Stimulated activated naive CD4-positive, alpha-beta T cell treated with Interleukin-2 at 50 U/mL for 16 hours (primary cell): ENCODE results near the gene GNPTG.
A peak's percentile ranks its signal among the peaks of the same experiment; 100 is the strongest.

ENCODE experiments used
- DNase-seq: peaks from one replicate; lab custom pipeline; 2025; lab: John Stamatoyannopoulos, UW

The GNPTG gene

DNA sequence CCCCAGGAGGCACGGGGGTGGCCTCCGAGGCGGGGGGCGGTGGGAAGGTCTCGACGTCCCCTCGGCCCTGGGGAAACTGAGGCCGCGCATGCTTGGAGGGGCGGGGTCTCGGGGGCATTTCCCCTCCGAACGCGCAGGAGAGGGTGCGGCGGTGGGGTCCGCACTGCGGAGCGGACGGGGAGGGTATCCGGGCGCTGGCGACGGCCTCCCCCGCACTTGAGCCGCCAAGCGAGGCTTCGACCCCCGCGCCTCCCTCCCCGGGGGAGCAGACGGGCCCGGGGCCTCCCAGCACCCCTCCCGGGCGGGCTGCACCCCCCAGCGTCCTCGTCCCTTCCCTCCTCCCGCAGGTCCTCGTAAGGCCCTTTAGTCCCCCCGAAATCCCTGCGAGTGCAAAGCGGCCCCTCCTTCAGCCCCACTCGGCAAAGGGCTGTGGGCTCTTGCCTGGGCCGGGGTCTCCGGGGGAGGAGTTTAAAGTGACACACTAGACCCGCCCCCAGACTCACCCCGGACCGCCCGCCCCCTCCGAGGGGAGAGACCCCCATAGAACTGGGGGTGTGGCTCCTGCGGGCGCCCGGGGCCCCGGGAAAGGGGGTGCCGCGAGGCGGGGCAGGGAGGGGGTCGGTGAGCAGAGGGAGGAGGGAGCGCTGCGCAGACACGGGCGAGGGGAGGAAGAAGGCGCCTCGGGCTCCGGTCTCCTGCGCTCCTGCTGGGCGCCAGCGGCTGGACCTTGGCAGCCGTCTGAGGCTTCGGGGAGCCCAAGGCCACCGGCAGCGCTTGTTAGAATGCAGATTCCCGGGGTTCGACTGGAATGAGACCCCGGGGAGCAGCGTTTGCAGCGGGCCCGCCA is 17.7 kb upstream of the GNPTG start:
- DNase-seq = no peak

DNA sequence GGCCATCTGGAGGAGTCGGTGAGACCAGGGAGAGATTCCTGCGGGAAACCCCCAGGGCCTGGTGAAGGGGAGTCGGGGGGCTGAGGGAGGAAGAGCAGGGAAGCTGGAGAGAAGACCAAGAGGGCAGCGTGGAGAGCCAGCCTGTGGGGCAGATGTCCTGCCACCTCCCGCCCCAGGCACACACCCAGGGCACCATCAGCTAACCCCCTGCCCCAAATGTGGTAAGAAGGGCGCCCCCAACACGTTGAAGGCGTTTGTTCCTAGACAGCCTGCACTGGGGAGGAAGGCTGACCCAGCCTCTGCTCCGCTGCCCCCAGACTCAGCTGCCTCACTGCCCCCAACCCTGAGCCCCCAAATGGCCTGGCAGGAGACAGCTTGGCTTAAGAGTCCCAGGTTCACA is 17.0 kb upstream of the GNPTG start:
- DNase-seq = no peak

DNA sequence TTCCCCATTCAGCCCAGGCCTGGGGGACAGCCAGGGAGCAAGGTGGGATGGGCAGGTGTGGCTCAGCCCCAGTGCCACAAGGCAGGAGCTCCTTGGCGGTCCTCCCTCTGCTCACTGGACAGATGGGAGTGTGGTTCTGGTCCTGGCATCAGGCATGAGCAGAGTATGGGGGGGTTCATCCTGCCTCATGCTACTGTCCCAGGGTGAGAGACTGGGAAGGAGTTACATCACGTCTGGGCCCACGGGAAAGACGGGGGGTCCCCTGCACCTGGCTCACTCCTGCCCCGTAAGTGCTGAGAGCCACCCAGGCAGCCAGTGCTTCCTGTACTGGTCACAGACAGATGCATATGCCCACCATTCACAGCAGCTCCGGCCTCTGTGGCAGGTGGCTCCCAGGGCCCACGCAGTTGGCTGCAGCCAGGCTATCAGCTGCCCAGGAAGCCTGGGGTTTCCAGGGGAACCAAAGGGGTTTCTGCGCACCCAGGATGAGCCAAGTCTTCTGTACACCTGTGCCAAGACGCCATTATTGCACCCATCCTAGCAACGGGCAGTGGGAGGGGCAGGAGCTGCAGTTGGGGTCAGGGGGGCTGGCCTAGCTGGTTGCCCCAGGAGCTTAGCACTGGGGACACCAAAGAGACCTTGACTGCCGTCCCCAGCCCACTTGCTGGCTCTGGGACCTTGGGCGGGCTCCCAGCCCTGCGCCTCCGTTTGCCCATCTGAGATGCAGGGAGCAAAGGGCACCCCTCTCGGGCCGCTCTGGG is 16.3 kb upstream of the GNPTG start:
- DNase-seq = no peak

DNA sequence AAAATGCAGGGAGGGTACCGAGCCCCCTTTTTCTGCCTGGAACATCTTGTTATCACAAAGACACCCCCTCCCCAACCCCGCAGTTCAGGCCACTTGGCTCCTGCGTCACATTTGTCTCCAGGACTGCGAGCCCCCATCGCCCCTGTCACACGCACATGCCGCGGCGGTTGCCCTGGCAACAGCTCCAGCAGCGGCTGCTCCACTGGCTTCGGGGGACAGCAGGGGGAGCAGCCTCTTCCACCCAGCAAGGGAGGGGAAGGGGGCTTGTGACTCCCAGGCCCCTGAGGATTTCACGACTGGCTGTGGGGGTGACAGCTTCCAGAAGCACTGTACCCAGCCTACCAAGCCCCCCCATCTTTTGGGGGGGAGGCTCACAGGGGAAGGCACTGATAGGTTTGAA is 15.7 kb upstream of the GNPTG start:
- DNase-seq = no peak

DNA sequence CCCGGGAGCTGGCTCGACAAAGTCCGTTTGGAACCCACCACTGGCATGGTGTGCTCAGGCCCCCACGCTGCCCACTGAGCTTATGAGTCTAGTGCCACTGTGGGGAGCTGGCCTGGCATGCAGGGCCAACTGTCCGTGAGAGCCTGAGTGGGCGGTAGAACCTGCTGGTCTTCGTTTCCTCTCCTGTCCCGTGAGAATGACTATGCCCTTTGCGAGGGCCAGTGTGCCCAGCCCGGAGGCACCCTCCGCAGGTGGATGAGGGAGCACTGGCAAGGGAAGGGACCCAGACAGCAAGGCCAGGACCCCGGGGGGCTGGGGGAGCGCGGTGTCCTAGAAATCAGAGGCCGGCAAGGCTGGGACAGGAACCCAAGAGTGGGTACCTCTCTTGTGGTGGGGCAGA is 15.1 kb upstream of the GNPTG start:
- no peak for DNase-seq

DNA sequence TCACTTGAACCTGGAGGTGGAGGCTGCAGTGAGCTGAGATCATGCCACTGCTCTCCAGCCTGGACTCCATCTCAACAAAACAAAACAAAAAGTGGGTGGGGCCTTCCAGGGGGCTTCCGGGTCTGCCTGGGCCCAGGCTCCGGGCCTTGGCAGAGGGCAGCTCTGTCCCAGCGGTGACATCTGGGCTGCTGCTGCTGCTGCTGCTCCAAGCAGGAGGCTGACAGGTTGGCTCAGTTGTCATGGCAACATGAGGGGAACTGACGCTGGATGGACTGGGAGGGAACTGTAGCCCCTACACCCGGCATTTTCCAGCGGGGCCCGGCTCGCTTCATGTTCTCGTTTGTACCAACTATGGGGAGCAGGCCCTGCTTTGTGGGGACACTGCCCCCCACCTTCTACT is 14.2 kb upstream of the GNPTG start:
- DNase-seq = no peak

DNA sequence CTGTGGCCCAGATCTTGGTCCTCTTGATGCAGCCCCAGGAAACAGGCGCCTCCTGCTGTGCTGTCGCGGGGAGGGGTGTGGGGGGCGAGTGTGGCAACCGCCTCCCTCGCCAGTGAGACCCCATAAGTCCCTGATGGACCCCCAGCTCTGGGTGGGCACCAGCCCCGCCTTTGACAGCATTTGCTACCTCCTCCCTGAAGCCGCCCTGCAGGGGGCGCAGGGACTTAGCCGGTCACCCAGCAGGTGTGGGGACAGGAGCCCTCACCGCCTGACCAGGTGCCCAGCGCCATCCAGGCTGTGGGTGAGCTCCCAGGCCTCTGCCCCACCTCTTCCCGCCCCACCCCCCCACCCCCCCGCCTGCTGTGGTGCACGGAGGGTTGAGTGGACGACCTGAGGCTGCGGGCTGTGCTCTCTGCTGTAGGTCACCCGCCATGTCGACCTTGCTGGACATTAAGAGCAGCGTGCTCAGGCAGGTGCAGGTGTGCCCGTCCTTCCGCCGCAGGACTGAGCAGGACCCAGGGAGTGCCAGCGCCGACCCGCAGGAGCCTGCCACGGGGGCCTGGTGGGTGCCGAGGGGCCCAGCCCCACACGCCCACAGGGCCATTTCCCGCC is 13.5 kb upstream of the GNPTG start:
- no peak for DNase-seq

DNA sequence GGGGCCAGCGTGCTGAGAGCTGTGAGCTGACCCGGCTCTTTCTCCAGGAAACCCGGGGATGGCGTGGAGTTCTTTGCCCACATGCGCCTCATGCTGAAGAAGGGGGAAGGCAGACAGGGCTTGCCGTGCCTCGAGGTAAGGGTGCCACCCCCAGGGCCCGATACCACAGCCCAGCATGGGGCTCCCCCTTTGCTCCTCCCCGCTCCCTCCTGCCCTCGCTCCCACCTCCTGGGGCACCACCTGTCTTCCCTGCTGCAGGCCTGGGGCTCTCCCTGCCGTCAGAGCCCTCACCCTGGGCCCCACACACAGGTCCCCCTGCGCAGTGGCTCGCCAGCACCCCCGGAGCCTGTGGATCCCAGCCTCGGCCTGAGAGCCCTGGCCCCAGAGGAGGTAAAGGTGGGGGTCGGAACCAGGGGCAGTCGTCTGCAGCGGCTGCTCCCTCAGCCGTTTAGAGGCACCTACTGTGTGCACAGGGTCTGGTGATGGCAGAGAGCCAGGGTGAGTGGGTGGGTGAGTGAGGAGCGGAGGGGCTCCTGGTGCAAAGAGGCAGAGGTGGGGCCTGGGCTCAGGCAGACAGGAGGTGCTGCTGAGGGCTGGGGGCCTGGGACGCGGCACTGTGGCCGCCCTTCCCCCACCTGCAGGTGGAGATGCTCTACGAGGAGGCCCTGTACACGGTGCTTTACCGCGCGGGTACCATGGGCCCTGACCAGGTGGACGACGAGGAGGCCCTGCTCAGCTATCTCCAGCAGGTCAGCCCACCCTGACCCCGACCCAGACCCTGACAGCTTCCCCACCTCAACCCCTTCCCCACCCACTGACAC is 12.7 kb upstream of the GNPTG start:
- no peak for DNase-seq

DNA sequence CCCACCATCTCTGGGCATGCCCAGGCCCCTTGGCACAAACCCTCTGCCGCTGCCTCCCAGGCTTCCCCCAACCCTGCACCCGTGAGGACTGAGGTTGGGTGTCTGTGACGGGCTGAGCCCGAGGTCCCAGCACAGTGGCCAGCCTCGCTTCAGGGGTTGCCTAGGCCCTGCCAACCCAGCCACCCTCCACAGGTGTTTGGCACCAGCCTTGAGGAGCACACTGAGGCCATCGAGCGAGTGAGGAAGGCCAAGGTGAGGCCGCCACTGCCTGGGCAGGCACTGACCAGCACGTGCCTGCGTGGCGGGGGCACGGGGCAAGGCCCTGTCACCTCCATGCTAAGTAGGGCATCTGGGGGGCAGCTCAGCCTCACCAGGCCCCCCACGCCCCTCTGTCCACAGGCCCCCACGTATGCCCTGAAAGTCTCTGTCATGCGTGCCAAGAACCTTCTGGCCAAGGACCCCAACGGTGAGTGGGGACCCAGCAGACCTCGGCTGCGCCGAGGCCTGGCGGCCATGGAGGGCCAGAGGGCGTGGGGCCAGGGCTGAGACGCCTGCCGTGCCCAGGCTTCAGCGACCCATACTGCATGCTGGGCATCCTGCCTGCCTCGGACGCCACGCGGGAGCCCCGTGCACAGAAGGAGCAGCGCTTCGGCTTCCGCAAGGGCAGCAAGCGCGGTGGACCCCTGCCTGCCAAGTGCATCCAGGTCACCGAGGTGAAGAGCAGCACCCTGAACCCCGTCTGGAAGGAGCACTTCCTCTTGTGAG is 10.8 kb upstream of the GNPTG start:
- no peak for DNase-seq

DNA sequence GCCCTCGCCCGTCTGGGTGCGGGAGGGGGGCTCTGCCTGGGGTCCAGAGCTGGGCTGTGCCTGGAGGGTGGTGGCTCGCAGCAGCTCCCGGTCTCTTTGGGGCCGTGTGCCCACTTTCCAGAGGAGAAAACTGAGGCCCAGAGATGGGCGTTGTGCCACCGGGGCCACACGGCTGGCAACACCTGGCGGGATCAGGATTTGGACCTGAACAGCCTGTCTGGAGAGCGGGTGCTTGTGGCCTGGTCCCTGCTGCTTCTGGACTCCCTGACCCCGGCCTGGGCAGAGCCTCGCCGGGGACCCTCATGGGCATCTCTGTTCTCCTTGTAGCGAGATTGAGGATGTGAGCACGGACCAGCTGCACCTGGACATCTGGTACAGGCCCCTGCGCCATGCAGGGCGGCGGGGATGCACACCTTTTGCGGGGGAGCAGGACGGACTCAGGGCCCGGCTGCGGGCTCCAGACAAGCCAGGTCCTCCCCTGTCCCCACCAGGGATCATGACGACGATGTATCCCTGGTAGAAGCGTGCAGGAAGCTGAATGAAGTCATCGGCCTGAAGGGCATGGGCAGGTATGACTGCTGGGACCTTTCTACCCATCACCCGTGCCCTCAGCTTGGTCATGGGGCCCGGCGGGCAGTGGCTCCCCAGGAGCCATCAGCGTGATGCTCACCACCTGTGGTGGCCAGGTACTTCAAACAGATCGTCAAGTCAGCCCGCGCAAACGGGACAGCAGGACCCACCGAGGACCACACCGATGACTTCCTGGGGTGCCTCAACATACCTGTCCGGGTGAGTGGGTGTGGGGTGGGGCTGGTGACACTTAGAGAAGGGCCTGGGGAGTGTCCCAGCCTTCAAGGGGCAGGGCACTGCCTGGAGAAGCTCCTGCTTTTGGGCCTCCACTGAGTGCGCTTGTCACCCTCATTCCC is 10.0 kb upstream of the GNPTG start:
- no peak for DNase-seq

DNA sequence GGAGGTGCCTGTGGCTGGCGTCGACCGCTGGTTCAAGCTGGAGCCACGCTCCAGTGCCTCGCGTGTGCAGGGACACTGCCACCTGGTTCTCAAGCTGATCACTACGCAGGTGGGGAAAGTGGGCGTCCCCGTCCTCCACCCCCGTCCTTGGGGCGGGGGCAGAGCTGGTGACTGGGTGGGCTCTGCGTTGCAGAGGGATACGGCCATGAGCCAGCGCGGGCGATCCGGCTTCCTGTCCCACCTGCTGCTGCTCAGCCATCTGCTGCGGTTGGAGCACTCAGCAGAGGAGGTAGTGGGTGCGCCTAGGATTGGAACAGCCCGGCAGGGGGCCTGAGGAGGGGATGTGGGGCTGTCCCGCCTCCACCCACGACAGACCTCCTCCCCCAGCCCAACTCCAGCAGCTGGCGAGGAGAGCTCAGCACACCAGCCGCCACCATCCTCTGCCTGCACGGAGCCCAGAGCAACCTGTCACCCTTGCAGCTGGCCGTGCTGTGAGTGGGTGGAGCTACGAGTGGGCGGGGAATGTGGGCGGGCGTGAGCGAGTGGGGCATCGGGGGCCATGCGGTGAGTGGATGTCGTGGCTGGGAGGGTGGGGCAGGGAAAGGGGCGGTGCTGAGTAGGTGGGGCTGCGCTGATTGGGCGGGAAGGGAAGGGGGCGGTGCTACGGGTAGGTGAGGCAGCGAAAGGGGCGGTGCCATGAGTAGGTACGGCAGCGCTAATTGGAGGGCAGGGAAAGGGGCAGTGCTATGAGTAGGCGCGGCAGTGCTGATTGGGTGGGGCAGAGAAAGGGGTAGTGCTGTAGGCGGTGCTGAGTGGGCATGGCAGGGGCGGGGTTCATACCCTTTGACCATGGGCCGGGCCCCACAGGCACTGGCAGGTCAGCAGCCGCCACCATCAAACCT is 9.0 kb upstream of the GNPTG start:
- DNase-seq = peak; percentile 86

DNA sequence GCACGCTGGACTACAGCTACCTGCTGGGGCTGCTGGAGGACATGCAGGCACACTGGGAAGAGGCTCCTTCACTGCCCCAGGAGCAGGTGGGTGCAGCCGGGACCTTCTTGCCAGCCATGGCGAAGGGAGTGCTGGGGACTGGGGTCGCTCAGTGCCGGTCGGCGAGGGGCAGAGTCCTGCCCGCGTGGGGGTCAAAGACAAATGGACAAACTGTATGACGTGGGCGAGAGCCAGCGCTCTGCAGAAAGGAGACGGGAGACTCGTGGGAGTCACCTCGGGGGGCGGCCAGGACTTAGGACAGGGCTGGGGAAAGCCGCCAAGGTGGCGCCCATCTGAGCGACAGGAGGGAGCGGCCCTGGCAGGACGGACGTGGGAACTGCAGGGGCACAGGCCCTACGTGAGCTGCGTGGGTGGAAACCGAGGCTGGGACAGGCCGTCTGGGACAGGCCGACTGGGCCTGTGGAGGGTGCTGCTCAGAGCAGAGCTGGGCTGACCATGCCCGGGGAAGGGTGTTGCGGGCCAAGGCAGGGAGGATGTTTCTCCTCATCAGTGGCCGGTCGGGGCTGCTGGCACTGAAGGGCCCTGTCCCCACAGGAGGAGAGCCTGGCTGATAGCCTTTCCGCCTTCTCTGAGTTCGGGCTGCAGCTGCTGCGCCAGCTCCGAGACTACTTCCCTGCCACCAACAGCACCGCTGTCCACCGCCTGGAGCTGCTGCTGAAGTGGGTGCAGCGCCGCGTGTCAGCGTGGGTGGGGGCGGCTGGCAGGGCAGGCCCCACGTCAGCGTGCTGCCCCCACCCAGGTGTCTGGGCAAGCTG is 8.1 kb upstream of the GNPTG start:
- no peak for DNase-seq

DNA sequence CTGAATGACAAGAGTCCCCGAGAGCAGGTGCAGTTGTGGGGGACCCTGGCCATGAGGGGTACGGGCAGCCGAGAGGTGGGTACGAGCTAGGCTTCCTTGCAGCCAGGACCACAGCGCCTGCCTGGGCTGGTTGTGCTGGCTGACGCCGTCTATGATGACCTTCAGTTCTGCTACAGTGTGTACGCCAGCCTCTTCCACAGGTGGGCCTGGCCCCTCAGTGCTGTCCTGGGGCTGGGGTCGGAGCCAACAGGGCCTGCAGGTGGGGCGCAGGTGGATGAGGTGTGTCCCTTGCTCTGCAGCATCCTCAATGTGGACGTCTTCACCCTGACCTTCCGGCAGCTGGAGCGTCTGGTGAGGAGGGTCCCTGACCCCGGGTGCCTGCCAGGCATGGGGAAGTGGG is 7.2 kb upstream of the GNPTG start:
- no peak for DNase-seq

DNA sequence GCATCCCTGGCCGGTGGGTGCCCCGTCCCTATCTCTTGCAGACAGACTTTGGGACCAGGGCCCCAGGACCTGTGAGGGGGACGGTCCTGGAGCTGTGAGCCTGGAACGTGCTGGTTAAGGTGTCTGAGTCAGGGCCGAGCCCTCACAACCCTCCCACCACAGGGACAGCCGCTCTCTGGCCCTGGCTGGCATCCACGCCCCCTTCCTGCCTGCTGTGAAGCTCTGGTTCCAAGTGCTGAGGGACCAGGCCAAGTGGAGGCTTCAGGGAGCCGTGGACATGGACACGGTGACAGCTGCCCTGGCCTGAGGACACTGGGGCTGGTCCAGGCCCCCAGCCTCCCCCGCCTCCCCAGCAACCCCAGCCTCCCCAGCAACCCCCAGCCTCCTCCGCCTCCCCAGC is 6.6 kb upstream of the GNPTG start:
- DNase-seq = no peak

DNA sequence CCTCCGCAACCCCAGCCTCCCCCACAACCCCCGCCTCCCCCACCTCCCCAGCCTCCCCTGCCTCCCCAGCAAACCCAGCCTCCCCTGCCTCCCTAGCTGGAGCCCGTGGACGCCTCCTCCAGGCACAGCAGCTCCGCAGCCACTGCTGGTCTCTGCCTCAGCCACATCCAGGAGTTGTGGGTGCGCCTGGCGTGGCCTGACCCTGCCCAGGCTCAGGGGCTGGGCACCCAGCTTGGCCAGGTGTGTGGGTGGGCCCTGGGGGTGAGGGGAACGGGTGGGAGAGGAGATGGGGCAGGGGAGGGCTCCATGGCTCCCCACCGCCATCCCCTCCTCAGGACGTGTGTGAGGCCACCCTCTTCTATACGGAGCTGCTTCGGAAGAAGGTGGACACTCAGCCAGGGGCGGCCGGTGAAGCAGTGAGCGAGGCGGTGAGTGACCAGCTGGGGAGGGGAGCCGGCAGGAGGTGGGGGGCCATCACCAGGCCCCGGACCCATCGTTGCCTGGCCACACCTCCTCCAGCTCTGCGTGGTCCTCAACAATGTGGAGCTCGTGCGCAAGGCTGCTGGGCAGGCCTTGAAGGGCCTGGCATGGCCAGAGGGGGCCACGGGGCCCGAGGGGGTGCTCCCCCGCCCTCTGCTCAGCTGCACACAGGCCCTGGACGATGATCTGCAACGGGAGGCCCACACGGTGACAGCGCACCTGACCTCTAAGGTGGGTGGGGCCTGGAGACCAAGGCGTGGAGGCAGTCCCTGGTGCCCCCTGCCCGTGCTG is 5.9 kb upstream of the GNPTG start:
- no peak for DNase-seq

DNA sequence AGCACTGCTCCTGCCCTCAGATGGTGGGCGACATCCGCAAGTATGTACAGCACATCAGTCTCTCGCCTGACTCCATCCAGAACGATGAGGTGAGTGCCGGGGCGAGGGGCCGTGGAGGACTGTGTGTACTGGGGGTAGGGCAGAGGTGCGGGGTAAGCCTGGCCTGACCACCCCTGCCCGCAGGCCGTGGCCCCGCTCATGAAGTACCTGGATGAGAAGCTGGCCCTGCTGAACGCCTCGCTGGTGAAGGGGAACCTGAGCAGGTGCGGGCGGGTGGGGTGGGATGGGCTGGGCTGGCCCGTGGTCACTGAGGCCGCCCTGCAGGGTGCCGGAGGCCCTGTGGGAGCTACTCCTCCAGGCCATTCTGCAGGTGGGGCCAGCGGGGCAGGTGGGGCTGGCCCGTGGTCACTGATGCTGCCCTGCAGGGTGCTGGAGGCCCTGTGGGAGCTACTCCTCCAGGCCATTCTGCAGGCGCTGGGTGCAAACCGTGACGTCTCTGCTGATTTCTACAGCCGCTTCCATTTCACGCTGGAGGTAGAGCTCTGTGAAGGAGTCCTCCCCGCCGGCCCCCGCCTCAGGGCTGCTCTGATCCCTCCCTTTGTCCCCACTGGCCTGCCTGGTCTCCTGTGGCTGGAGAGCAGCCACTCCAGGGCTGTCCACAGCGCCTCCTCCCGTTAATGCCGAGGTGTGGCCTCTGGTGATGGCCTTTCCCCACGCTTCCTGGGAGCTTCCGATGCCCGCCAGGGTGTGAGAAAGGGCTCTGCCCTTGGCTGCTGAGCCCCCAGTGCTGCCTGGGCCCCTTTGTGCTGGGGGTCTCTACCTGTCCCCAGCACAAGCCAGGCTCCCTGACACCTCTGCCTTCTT is 5.1 kb upstream of the GNPTG start:
- DNase-seq = no peak
